K562 (cell line): Measurements from ENCODE around the gene RRBP1. TPM values are rescaled to one million over a fixed set of nuclear protein-coding genes. Genes with fewer than 3 reads are reported as not detected.
A peak's percentile ranks its signal among the peaks of the same experiment; 100 is the strongest.
"Not testable (repeated sequence)": the region's sequence is repeated elsewhere in the genome, so short reads cannot be mapped to it uniquely, and the experiment has no call there.

Source experiments
- ATAC-seq: fragments of 200-7000 bp; cut with Tn5 transposase; 3 replicates; pipeline ENCODE4 v1.9.1; 2020; ENCODE audit warnings: moderate library complexity
- BruUV-seq: library from RNA; stranded (reverse); fragments of 400-500 nt; replicated peaks from 2 replicates; lab custom pipeline; 2021; lab: Mats Ljungman, UMichigan
- CTCF ChIA-PET: fragments of 300-600 bp; formaldehyde crosslinking; extraction: SDS; loops from one replicate; lab custom pipeline; 2021; ENCODE audit warnings: low intra/inter-chr PET ratio; lab: Yijun Ruan, JAX
- POLR2A ChIA-PET: fragments of 300-600, 350-650 bp; sonication (Branson Sonifier 250); formaldehyde crosslinking; extraction: SDS; loops from one replicate; lab custom pipeline; 2021; ENCODE audit warnings: antibody characterized with exemption, inconsistent platforms; lab: Yijun Ruan, JAX
- DNase-seq, 4 experiments: peaks; one replicate each; pipeline versions ENCODE4 v3.0.0 to v3.0.0-alpha.2; 2011 to 2018; ENCODE audit warnings: low spot score in 3 of 4, mixed read lengths in 3 of 4; ENCODE audit errors: extremely low read depth in 1 of 4
- FAIRE-seq: peaks from 2 replicates; lab custom pipeline; 2011; peaks lifted over from hg19 to GRCh38; lab: Jason Lieb, UNC
- H2AFZ ChIP-seq: 2 replicates; pipeline ENCODE4 v1.6.0; 2011; ENCODE audit warnings: low read depth, low read length, control low read depth, inconsistent platforms
- H3K27ac ChIP-seq: fragments of 200-600 bp; 3 replicates; pipeline ENCODE4 v1.8.0; 2011; ENCODE audit warnings: low read depth, mild to moderate bottlenecking, control low read depth, inconsistent platforms, low read length, moderate library complexity, mixed read lengths; ENCODE audit errors: extremely low read depth
- H3K27me3 ChIP-seq, 2 experiments: fragments of 300-600 bp in 1 of 2; 2 replicates in 1 of 2; 3 replicates in 1 of 2; pipeline versions ENCODE4 v1.6.0 to v1.8.0; 2011; ENCODE audit warnings: inconsistent platforms in 2 of 2, low read length in 2 of 2, mild to moderate bottlenecking in 1 of 2, mixed read lengths in 1 of 2, moderate library complexity in 1 of 2; ENCODE audit not compliant: control insufficient read depth in 2 of 2, insufficient read depth in 2 of 2
- H3K36me3 ChIP-seq: fragments of 300-600 bp; 3 replicates; pipeline ENCODE4 v1.8.0; 2011; ENCODE audit warnings: mild to moderate bottlenecking, low read length, inconsistent platforms; ENCODE audit not compliant: control insufficient read depth, insufficient read depth
- H3K4me1 ChIP-seq, 2 experiments: fragments of 200-600 bp in 1 of 2; replicated peaks in 1 of 2; 2 replicates in 1 of 2; 3 replicates in 1 of 2; pipeline versions ENCODE4 v1.5.1 to v1.8.0; 2011; ENCODE audit warnings: inconsistent platforms in 2 of 2, low read length in 2 of 2, mild to moderate bottlenecking in 1 of 2, mixed read lengths in 1 of 2, moderate library complexity in 1 of 2; ENCODE audit not compliant: control insufficient read depth in 2 of 2, insufficient read depth in 2 of 2
- H3K4me2 ChIP-seq: 2 replicates; pipeline ENCODE4 v1.6.1; 2011; ENCODE audit warnings: low read length, control low read depth, inconsistent platforms, mixed read lengths; ENCODE audit not compliant: insufficient read depth
- H3K4me3 ChIP-seq: fragments of 200-600 bp; sonication (generic), shearing (Covaris generic); 2 replicates; pipeline ENCODE4 v1.5.1; 2016; ENCODE audit warnings: control low read depth, inconsistent platforms
- H3K79me2 ChIP-seq: fragments of 200-600 bp; 3 replicates; pipeline ENCODE4 v1.8.0; 2011; ENCODE audit warnings: low read length, inconsistent platforms; ENCODE audit not compliant: control insufficient read depth, insufficient read depth
- H3K9ac ChIP-seq, 2 experiments: 2 replicates each; pipeline versions ENCODE4 v1.6.0 to v1.6.1; 2011; ENCODE audit warnings: low read depth in 2 of 2, low read length in 2 of 2, control low read depth in 1 of 2, inconsistent platforms in 1 of 2, mild to moderate bottlenecking in 1 of 2, mixed read lengths in 1 of 2; ENCODE audit not compliant: insufficient read depth in 1 of 2
- H3K9me1 ChIP-seq: one replicate; pipeline ENCODE4 v1.6.0; 2011; ENCODE audit warnings: inconsistent platforms, mild to moderate bottlenecking, low read length, moderate library complexity; ENCODE audit not compliant: control insufficient read depth, insufficient read depth
- H3K9me3 ChIP-seq: replicated peaks from 2 replicates; pipeline ENCODE4 v1.5.1; 2011; ENCODE audit warnings: low read depth, low read length, inconsistent platforms; ENCODE audit not compliant: control insufficient read depth, insufficient read depth
- H4K20me1 ChIP-seq: replicated peaks from 2 replicates; pipeline ENCODE4 v1.6.1; 2011; ENCODE audit warnings: low read length, inconsistent platforms, mixed read lengths; ENCODE audit not compliant: control insufficient read depth, insufficient read depth
- ARHGAP35 ChIP-seq: fragments of 450-650 bp; IDR thresholded peaks from 2 replicates; pipeline ENCODE4 v1.6.1; 2018; ENCODE audit not compliant: partially characterized antibody
- CBFA2T2 ChIP-seq: fragments of 450-650 bp; conservative IDR thresholded peaks from 2 replicates; pipeline ENCODE4 v1.6.1; 2017; ENCODE audit warnings: mild to moderate bottlenecking
- CBFA2T3 ChIP-seq: fragments of 450-650 bp; IDR thresholded peaks from 2 replicates; pipeline ENCODE4 v1.6.1; 2017
- EP300 ChIP-seq: IDR thresholded peaks from 2 replicates; pipeline ENCODE4 v1.6.1; 2012; ENCODE audit warnings: low read length, improper control_type of control experiment
- HDAC6 ChIP-seq: IDR thresholded peaks from 2 replicates; pipeline ENCODE4 v1.6.1; 2012; ENCODE audit warnings: low read depth, mild to moderate bottlenecking, control low read depth, inconsistent platforms, low read length, moderate library complexity
- POU5F1 ChIP-seq: fragments of 150-350 bp; IDR thresholded peaks from 2 replicates; pipeline ENCODE4 v1.6.1; 2014; ENCODE audit warnings: borderline replicate concordance, low read length, low read depth, mild to moderate bottlenecking; ENCODE audit not compliant: partially characterized antibody
- PRMT5 ChIP-seq: sonication (generic); formaldehyde crosslinking; IDR thresholded peaks from 2 replicates; pipeline ENCODE4 v1.5.0; 2020; ENCODE audit warnings: missing genetic modification reagents
- WGBS: fragments of 100-300 bp; shearing (Covaris generic); methylation state at CpG from one replicate; pipeline ENCODE4 v1.1.6; 2016; ENCODE audit warnings: low coverage, mixed read lengths; ENCODE audit not compliant: insufficient coverage; ENCODE audit errors: missing lambda C conversion rate; 5-methylcytosine and 5-hydroxymethylcytosine counted together
- in situ Hi-C: fragments of 300-500 bp; cut with MboI; formaldehyde crosslinking; loops from 4 replicates; pipeline ENCODE4 v1.15.0; 2018; ENCODE audit warnings: inconsistent platforms, mixed read lengths
- intact Hi-C: fragments of 100-400 bp; cut with micrococcal nuclease; formaldehyde crosslinking; loops from 2 replicates; pipeline ENCODE4 v1.14.2; 2022
- polyA plus RNA-seq, 8 experiments: library from polyadenylated mRNA; depleted of rRNA in 4 of 8; stranded (reverse) in 5 of 8; unstranded in 3 of 8; fragments of >200 nt; fragmentation: Nextera tagmentation in 2 of 8; fragmentation: Illumina TruSeq in 1 of 8; extraction: Ambion mirVana in 2 of 8; extraction: Trizol in 1 of 8; gene quantifications; 2 replicates each; pipeline versions ENCODE4 v1.2.1 to v1.2.3, GENCODE V29; 2011 to 2014; ENCODE audit warnings: inconsistent platforms in 1 of 8, missing spikeins in 1 of 8
- total RNA-seq, 7 experiments: library from RNA; depleted of rRNA in 6 of 7; stranded (reverse); fragments of >200 nt in 6 of 7; fragmentation: Illumina TruSeq in 2 of 7; extraction: Trizol in 2 of 7; gene quantifications; 2 replicates each; pipeline versions ENCODE4 v1.2.1 to v1.2.3, GENCODE V29; 2011 to 2021; ENCODE audit warnings: low replicate concordance in 1 of 7
- TF ChIP-seq, protein P1 (sequence below): fragments of 250-450 bp; sonication (Bioruptor Pico); IDR thresholded peaks from 2 replicates; pipeline ENCODE4 v1.5.0; 2020; ENCODE audit warnings: mild to moderate bottlenecking, borderline replicate concordance

The RRBP1 gene
- total and polyA plus RNA-seq, 9 of the 15 experiments (the other 6 are each of a cell fraction or from before 2014, with no cell fraction given): 0.84 to 32.0 (median 17.6) TPM

DNA sequence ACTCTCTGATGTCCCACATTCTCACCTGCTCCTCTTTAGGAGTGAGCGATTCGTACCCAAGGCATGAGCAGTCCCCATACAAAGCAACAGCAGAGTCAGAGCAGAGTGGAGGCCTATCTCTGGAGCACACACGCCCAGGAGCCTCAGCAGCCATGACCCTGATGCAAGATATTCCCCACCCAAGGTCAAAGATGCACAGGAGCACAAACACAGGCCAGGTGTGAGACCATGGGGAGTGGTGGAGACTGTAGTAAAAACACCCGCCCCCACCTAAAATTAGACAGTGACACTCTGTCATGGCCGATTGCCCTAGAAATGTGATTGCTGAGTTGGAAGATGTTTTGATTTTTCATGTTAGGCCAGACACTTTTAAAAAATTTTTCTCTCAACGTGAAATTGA, 21.4 kb downstream of the RRBP1 start:
- WGBS: 49% methylated on average over 5 of the region's 6 CpGs
- peaks cover 3% of the 10 kb centered on the region for H3K9me1 ChIP-seq
- H3K27ac ChIP-seq: no peak overlapping the region
- ChIA-PET CTCF (no interaction called here), POLR2A (no interaction called here)
- H4K20me1 ChIP-seq: 0 out of 2 replicates have a peak, but pooled peaks cover 2% of the 10 kb centered on the region
- no peak overlapping the region for H3K4me2 ChIP-seq
- TF ChIP-seq CBFA2T3 (peak; percentile 45), CBFA2T2 (0 out of 2 replicates have a peak, but pooled peaks have one; percentile 21), HDAC6 (no peak)
- H3K9me3 ChIP-seq: 0 out of 2 replicates have a peak, but pooled peaks cover 2% of the 10 kb centered on the region
- FAIRE-seq: no peak
- no peak overlapping the region for H3K4me3 ChIP-seq
- peak; percentile 62 for ATAC-seq
- H3K36me3 ChIP-seq: peaks cover 21% of the 10 kb centered on the region; the same call in 1 of the 3 replicates
- intact Hi-C loops: no loop called here
- H3K27me3 ChIP-seq: no peaks in the 10 kb centered on the region
- in situ Hi-C loops: no loop called here
- no TSS peak for BruUV-seq
- H2AFZ ChIP-seq: no peak overlapping the region
- H3K4me1 ChIP-seq: no peaks in the 10 kb centered on the region; a peak in 3 of 5 replicates
- H3K79me2 ChIP-seq: peaks cover 36% of the 10 kb centered on the region
- peak in 2 of 4 experiments; percentile 31 to 33 for DNase-seq
- peak overlapping the region in 1 of 2 experiments; percentile 14; a peak in 1 of 4 replicates for H3K9ac ChIP-seq

DNA sequence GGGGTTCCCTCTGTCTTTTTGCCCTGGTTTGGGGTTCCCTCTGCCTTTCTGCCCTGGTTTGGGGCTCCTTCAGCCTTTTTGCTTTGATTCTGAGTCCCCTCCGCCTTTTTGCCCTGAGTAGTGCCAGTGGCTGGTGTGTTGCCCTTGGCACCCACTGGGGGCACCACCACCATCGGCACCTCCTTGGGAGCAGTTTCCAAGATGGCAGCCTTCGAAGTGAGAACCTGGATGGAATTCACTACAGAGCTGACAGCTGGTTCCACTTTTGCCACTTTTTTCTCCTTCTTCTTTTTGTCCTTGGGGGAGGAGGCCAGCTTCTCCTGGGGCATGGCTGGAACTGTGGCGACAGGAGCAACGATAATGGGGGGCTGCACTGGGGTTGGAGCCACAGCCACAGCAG, 22.2 kb downstream of the RRBP1 start:
- Histone ChIP-seq H2AFZ (no peak overlapping the region), H4K20me1 (0 out of 2 replicates have a peak, but pooled peaks cover 2% of the 10 kb centered on the region), H3K27me3 (no peaks in the 10 kb centered on the region), H3K27ac (no peak overlapping the region), H3K9ac (no peak overlapping the region), H3K4me1 (no peaks in the 10 kb centered on the region; a peak in 3 of 5 replicates), H3K36me3 (peaks cover 24% of the 10 kb centered on the region; the same call in 1 of the 3 replicates), H3K9me3 (0 out of 2 replicates have a peak, but pooled peaks cover 2% of the 10 kb centered on the region), H3K4me3 (no peak overlapping the region), H3K9me1 (peaks cover 3% of the 10 kb centered on the region), H3K4me2 (no peak overlapping the region), H3K79me2 (peaks cover 36% of the 10 kb centered on the region)
- 97% methylated on average over 4 of the region's 5 CpGs for WGBS
- ATAC-seq: no peak
- DNase-seq: no peak
- ChIA-PET CTCF (no interaction called here), POLR2A (no interaction called here)
- intact Hi-C loops (no loop called here), in situ Hi-C loops (no loop called here)
- TF ChIP-seq PRMT5 (CRISPR knock-in tag) (no peak), POU5F1 (no peak), EP300 (no peak), ARHGAP35 (no peak)
- TF ChIP-seq, protein P1, sequence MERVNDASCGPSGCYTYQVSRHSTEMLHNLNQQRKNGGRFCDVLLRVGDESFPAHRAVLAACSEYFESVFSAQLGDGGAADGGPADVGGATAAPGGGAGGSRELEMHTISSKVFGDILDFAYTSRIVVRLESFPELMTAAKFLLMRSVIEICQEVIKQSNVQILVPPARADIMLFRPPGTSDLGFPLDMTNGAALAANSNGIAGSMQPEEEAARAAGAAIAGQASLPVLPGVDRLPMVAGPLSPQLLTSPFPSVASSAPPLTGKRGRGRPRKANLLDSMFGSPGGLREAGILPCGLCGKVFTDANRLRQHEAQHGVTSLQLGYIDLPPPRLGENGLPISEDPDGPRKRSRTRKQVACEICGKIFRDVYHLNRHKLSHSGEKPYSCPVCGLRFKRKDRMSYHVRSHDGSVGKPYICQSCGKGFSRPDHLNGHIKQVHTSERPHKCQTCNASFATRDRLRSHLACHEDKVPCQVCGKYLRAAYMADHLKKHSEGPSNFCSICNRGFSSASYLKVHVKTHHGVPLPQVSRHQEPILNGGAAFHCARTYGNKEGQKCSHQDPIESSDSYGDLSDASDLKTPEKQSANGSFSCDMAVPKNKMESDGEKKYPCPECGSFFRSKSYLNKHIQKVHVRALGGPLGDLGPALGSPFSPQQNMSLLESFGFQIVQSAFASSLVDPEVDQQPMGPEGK (CRISPR knock-in tag): no peak
- no TSS peak for BruUV-seq
- no peak for FAIRE-seq

DNA sequence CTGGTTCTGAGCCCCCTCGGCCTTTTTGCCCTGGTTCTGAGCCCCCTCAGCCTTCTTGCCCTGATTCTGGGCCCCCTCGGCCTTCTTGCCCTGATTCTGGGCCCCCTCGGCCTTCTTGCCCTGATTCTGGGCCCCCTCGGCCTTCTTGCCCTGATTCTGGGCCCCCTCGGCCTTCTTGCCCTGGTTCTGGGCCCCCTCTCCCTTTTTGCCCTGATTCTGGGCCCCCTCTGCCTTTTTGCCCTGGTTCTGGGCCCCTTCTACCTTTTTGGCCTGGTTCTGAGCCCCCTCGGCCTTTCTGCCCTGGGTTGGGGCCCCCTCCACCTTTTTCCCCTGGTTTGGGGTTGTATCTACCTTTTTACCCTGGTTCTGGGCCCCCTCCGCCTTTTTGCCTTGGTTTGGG, 22.7 kb downstream of the RRBP1 start:
- BruUV-seq: TSS peak; percentile 71
- H3K27me3 ChIP-seq, FAIRE-seq, H3K27ac ChIP-seq, H4K20me1 ChIP-seq, H3K9me1 ChIP-seq, CTCF ChIA-PET, in situ Hi-C loops, H3K4me2 ChIP-seq, intact Hi-C loops, DNase-seq, H3K9me3 ChIP-seq, H3K9ac ChIP-seq, POLR2A ChIA-PET, H3K4me3 ChIP-seq, H3K4me1 ChIP-seq, ATAC-seq, H2AFZ ChIP-seq: not testable (repeated sequence)
- 100% methylated on average over 4 of the region's 7 CpGs for WGBS
- Histone ChIP-seq H3K79me2 (peaks cover 32% of the 10 kb centered on the region), H3K36me3 (peaks cover 24% of the 10 kb centered on the region; the same call in 1 of the 3 replicates)
